HCT116 (cell line): Measurements from ENCODE around the gene ATP5F1E.

ENCODE experiments used
- ATF3 ChIP-seq: IDR thresholded peaks from 2 replicates; pipeline ENCODE4 v1.6.1; 2012
- CTCF ChIP-seq, 3 experiments: fragments of 200-600 bp in 1 of 3; sonication (generic) in 1 of 3; IDR thresholded peaks in 2 of 3; conservative IDR thresholded peaks in 1 of 3; 2 replicates each; pipeline ENCODE4 v1.5.1; 2012 to 2017; ENCODE audit warnings: low read depth in 2 of 3, low read length in 2 of 3, antibody characterized with exemption in 1 of 3, borderline replicate concordance in 1 of 3, control low read depth in 1 of 3, mild to moderate bottlenecking in 1 of 3, mixed read lengths in 1 of 3, mixed run types in 1 of 3, moderate library complexity in 1 of 3; ENCODE audit not compliant: insufficient read depth in 1 of 3
- EZH2 ChIP-seq: fragments of 200-600 bp; sonication (generic); IDR thresholded peaks from 2 replicates; pipeline ENCODE4 v1.6.1; 2017; ENCODE audit warnings: antibody characterized with exemption, mixed run types
- EZH2phosphoT487 ChIP-seq: fragments of 200-600 bp; IDR thresholded peaks from 2 replicates; pipeline ENCODE4 v1.6.1; 2018; ENCODE audit warnings: antibody characterized with exemption, borderline replicate concordance
- POLR2A ChIP-seq: IDR thresholded peaks from 2 replicates; pipeline ENCODE4 v1.7.0; 2011; ENCODE audit warnings: borderline replicate concordance; ENCODE audit not compliant: insufficient read depth, insufficient read length; ENCODE audit errors: extremely low read depth
- SRF ChIP-seq: IDR thresholded peaks from 2 replicates; pipeline ENCODE4 v1.6.1; 2012; ENCODE audit warnings: low read depth
- TCF7L2 ChIP-seq: IDR thresholded peaks from 2 replicates; pipeline ENCODE4 v1.7.0; 2011; ENCODE audit warnings: borderline replicate concordance, inconsistent platforms; ENCODE audit not compliant: insufficient read depth, insufficient read length; ENCODE audit errors: extremely low read depth
- TF ChIP-seq, protein P1 (sequence below): IDR thresholded peaks from 2 replicates; pipeline ENCODE4 v1.6.1; 2012
- TF ChIP-seq, protein P2 (sequence below): IDR thresholded peaks from 2 replicates; pipeline ENCODE4 v1.6.1; 2012; ENCODE audit warnings: low read depth

GRCh38 chr20:59019217-59019616 lies 12.9 kb downstream of the ATP5F1E start, which contains the start of gene TUBB1:
- no peak for TF ChIP-seq ATF3
- TF ChIP-seq EZH2phosphoT487: no peak
- TF ChIP-seq CTCF (IDR thresholded peaks at IDR 0.05 in 2 of 3, conservative IDR thresholded peaks at IDR 0.05 in 1 of 3; ENCODE audit: borderline replicate concordance in 1 of 3, insufficient read depth in 1 of 3, low read depth in 2 of 3, low read length in 2 of 3): no peak
- TF ChIP-seq TCF7L2: no peak
- no peak for TF ChIP-seq SRF
- TF ChIP-seq, protein P1, sequence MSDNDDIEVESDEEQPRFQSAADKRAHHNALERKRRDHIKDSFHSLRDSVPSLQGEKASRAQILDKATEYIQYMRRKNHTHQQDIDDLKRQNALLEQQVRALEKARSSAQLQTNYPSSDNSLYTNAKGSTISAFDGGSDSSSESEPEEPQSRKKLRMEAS: no peak
- TF ChIP-seq, protein P2, sequence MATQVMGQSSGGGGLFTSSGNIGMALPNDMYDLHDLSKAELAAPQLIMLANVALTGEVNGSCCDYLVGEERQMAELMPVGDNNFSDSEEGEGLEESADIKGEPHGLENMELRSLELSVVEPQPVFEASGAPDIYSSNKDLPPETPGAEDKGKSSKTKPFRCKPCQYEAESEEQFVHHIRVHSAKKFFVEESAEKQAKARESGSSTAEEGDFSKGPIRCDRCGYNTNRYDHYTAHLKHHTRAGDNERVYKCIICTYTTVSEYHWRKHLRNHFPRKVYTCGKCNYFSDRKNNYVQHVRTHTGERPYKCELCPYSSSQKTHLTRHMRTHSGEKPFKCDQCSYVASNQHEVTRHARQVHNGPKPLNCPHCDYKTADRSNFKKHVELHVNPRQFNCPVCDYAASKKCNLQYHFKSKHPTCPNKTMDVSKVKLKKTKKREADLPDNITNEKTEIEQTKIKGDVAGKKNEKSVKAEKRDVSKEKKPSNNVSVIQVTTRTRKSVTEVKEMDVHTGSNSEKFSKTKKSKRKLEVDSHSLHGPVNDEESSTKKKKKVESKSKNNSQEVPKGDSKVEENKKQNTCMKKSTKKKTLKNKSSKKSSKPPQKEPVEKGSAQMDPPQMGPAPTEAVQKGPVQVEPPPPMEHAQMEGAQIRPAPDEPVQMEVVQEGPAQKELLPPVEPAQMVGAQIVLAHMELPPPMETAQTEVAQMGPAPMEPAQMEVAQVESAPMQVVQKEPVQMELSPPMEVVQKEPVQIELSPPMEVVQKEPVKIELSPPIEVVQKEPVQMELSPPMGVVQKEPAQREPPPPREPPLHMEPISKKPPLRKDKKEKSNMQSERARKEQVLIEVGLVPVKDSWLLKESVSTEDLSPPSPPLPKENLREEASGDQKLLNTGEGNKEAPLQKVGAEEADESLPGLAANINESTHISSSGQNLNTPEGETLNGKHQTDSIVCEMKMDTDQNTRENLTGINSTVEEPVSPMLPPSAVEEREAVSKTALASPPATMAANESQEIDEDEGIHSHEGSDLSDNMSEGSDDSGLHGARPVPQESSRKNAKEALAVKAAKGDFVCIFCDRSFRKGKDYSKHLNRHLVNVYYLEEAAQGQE: no peak
- no peak for TF ChIP-seq EZH2
- TF ChIP-seq POLR2A: no peak
